T follicular helper cell (primary cell): ENCODE measurements around the gene CUL3.

Experiments used
- DNase-seq: peaks from one replicate; pipeline ENCODE4 v3.0.0-alpha.2; 2020; ENCODE audit warnings: low read depth

The CUL3 gene

DNA sequence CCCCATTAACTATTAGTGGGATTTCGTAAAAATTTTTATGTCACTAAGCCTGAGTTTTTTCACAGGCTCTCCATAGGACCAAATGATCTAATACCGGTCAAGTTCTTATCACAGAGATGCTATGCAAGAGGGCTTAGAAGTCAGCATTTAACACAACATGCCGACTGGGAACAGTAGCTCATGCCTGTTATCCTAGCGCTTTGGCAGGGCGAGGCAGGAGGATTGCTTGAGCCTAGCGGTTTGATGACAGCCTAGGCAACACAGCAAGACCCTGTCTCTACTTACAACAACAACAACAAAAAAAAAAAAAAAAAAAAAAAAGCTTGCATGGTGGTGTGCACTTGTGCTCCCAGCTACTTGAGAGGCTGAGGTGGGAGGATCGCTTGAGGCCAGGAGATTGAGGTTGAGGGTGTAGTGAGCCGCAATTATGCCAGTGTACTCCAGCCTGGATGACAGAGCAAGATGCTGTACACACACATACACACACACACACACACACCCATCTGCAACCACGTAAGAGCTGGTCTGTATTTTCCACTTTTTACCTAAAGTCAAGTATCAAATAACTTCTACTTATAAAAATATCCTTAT, 115.7 kb downstream of the CUL3 start:
- DNase-seq: no peak

DNA sequence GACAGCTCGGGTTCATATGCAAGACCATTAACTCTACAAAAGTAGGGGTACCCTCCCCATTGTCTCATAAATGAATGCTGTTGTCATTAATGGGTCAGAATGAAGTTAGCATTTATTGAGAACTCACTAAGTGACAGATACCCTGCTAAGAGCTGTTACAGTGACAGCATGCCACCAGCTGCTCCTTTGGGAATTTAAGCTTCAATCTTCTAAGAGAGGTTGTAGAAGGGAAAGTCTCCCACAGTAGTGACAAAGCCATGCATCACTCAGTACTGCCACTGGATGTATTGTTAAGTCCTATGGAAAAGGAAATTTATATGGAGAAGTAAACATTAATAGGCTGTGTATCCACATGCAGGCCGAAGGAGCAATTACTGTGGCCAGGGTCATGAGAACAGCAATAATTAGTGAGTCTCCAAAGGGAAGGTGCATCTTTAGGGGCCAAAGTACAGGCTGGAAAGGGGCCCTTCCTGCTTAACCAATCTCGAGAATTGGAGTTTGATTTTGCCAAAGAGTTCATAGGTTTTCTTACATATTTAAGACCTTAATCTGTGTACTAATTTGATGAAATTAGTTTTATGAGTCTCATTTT, 118.8 kb downstream of the CUL3 start:
- DNase-seq: no peak

DNA sequence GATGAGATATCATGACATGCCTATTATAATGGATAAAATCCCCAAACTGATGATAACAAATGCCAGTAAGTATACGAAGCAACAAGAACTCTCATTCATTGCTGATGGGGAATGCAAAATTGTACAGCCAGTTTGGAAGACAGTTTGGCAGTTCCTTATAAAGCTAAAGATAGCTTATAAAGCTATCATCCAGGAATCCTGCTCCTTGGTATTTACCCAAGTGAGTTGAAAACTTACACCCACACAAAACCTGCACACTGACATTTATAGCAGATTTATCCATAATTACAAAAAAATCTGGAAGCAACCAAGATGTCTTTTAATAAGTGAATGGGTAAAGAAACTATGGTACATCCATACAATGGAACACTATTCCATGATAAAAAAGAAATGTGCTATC, 123.8 kb downstream of the CUL3 start:
- no peak for DNase-seq

DNA sequence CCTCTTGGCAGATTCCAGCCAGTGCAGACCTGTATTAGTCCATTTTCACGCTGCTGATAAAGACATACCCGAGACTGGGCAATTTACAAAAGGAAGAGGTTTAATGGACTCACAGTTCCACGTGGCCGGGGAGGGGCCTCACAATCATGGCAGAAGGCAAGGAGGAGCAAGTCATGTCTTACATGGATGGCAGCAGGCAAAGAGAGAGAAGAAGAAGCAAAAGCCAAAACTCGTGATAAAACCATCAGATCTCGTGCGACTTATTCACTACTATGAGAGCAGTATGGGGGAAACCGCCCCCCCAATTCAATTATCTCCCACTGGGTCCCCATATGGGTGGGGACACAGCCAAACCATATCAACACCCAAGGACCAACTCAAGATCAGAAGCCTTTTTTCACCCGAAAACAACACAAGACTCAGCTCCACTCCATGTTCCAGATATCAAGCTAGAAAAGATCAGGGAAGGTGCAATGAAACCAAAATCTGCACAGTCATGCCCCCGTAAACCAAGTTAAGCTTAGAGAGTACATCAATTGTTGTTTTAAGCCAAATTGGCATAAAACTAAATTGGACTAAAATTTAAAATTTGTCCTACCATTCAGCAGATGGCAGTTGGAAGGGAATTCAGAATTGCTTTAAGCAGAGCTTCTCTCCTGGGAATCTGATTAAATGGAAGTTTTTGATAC, 127.6 kb downstream of the CUL3 start:
- no peak for DNase-seq

GRCh38 chr2:224453892-224454291, 131.3 kb downstream of the CUL3 start:
- DNase-seq: no peak

- DNase-seq: no peak
Observed at GRCh38 chr2:224449212-224450147, 135.7 kb downstream of the CUL3 start.

DNA sequence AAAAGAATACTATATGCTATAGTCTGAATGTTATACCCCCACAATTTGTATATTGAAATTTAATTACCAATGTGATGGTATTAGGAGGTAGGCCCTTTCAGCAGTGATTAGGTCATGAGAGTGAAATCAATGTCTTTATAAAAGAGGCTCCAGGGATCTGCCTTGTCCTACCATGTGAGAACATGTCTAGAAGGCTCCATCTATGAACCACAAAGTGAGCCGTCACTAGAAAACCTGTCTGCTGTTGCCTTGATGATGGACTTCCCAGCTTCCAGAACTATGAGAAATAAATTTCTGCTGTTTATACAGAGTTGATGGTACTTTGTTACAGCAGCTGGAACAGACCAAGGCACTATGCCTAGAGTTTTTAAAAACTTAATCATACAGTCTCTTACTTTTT, 136.9 kb downstream of the CUL3 start:
- DNase-seq: no peak

- DNase-seq: no peak
Observed at GRCh38 chr2:224444783-224445182, 140.4 kb downstream of the CUL3 start.

GRCh38 chr2:224444021-224444420, 141.1 kb downstream of the CUL3 start:
- DNase-seq: no peak

- no peak for DNase-seq
Observed at GRCh38 chr2:224442071-224442967, 142.8 kb downstream of the CUL3 start.

- DNase-seq: no peak
Observed at GRCh38 chr2:224440988-224441387, 144.2 kb downstream of the CUL3 start.

GRCh38 chr2:224438726-224439125, 146.4 kb downstream of the CUL3 start:
- no peak for DNase-seq

- DNase-seq: no peak
Observed at GRCh38 chr2:224436634-224437033, 148.5 kb downstream of the CUL3 start.

DNA sequence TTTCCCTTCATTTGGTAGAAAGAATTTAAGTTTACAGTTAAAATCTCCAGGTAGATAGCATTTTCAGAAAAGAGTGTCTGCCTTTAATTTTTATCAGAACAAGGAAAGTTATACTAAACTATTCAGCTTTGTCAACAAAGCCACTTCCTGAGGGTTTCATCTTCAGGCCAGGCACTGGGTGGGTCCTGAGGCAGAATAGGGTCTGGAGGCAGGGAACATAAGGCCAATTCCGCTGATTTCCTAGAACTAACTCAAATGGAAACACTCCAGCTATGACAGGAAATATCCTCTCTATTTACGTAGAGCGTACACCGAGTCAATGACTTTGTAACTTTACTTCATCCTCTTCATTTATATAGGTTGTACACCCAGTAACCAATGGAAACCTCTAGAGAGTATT, 150.5 kb downstream of the CUL3 start:
- no peak for DNase-seq

DNA sequence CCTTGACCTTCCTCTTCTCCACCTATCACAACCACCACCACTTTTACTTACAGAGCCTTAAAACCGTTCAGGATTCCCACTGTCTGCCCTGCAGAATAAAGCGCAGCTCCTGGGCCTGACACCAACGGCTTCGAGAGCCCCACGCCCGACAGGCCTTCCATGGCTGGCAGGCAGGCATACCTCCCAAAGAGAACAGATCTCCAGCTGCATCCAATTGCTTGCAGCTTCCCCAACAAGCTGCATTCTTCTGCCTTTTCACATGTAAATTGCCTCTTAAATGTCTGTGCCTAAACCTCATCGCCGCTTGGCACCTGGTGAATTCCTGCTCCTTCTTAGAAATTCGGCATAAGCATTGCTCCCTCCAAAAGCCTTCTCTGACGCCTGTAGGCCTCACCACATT, 151.7 kb downstream of the CUL3 start:
- DNase-seq: no peak

- no peak for DNase-seq
Observed at GRCh38 chr2:224432003-224432579, 153.1 kb downstream of the CUL3 start.

DNA sequence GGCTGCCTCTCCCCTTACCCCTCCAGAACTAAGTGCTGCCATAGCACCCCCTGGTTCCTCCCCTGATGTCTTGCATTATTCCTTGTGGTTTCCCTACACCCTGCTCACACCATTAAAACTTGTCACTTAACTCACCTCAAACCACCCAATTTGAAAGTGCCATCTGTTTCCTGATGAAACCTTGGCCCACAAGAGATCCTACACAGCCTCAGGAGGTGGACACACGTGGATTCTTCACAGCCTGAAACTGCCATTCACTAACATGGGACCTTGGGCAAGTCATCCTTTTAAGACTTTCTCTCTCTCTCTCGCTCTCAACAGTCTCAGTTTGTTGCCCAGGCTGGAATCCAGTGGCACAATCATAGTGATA, 155.7 kb downstream of the CUL3 start:
- DNase-seq: no peak

GRCh38 chr2:224428787-224429440, 156.2 kb downstream of the CUL3 start:
- no peak for DNase-seq

DNA sequence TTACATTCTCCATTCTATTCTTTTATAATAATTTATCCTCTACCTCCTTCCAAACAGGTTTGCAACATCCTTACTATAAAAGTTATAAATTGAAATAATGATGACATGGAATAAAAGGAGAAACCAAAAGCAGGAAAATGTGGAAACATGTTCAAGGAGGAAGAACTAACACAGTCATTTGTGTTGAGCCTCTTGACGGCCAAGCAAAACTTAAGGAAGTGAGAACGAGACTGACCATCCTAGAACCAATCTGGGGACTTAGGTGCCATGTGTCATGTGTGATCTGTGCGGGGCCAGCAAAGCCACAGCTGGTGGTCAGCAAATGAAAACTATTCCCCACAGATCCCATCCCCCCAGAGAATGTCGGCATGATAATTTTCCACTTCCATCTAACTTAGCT, 157.7 kb downstream of the CUL3 start:
- no peak for DNase-seq

DNA sequence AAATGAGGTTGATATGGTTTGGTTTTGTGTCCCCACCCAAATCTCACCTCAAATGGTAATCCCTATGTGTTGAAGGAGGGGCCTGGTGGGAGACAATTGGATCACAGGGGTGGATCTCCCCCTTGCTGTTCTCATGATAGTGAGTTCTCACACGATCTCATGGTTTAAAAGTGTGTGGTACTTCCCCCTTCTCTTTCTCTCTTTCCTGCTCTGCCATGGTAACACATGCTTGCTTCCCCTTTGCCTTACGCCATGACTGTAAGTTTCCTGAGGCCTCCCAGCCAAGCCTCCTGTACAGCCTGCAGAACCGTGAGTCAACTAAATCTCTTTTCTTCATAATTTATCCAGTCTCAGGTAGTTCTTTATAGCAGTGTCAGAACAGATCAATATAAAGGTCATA, 158.5 kb downstream of the CUL3 start:
- no peak for DNase-seq

- DNase-seq: no peak
Observed at GRCh38 chr2:224421065-224421464, 164.1 kb downstream of the CUL3 start.
